K562 (cell line): ENCODE measurements around the gene TNNT2.

Experiments used
- CCAR2 ChIP-seq: fragments of 200-400 bp; formaldehyde crosslinking; IDR thresholded peaks from 2 replicates; pipeline ENCODE4 v1.6.1; 2017; ENCODE audit warnings: mild to moderate bottlenecking, low read depth, low read length
- CSDE1 ChIP-seq, 2 experiments: fragments of 450-650 bp; IDR thresholded peaks; 2 replicates each; pipeline ENCODE4 v1.6.1; 2016; ENCODE audit warnings: mild to moderate bottlenecking in 1 of 2
- EZH2 ChIP-seq: IDR thresholded peaks from 2 replicates; pipeline ENCODE4 v1.6.1; 2012; ENCODE audit warnings: low read depth, mild to moderate bottlenecking, inconsistent platforms, low read length, borderline replicate concordance
- GTF3C2 ChIP-seq: IDR thresholded peaks from 3 replicates; pipeline ENCODE4 v1.6.1; 2011; ENCODE audit warnings: borderline replicate concordance, mild to moderate bottlenecking, moderate library complexity; ENCODE audit not compliant: insufficient read length; ENCODE audit errors: extremely low read depth
- JUN ChIP-seq, 2 experiments: sonication (generic) in 1 of 2; formaldehyde crosslinking in 1 of 2; IDR thresholded peaks; 2 replicates each; pipeline versions ENCODE4 v1.6.1 to v1.8.0; 2012 to 2022; ENCODE audit warnings: borderline replicate concordance in 2 of 2, mild to moderate bottlenecking in 2 of 2, improper control_type of control experiment in 1 of 2, low read depth in 1 of 2, low read length in 1 of 2, missing genetic modification reagents in 1 of 2
- KAT8 ChIP-seq: fragments of 450-650 bp; IDR thresholded peaks from 2 replicates; pipeline ENCODE4 v1.6.1; 2016; ENCODE audit warnings: low read depth, mild to moderate bottlenecking
- TEAD2 ChIP-seq: fragments of 450-650 bp; IDR thresholded peaks from 2 replicates; pipeline ENCODE4 v1.6.1; 2016; ENCODE audit warnings: missing genetic modification characterization, control low read depth, missing compliant biosample characterization
- ZNF253 ChIP-seq: fragments of 250-450 bp; sonication (Bioruptor Pico); conservative IDR thresholded peaks from 2 replicates; pipeline ENCODE4 v1.6.1; 2021; ENCODE audit warnings: mild to moderate bottlenecking
- TF ChIP-seq, protein P1 (sequence below): fragments of 250-450 bp; sonication (Bioruptor Pico); IDR thresholded peaks from 2 replicates; pipeline ENCODE4 v1.5.0; 2021
- TF ChIP-seq, protein P2 (sequence below), 3 experiments: IDR thresholded peaks in 2 of 3; conservative IDR thresholded peaks in 1 of 3; 2 replicates each; pipeline ENCODE4 v1.5.1; 2011 to 2012; ENCODE audit warnings: low read length in 3 of 3, mild to moderate bottlenecking in 3 of 3, control low read depth in 2 of 3, improper control_type of control experiment in 1 of 3, inconsistent platforms in 1 of 3, low read depth in 1 of 3, mixed read lengths in 1 of 3, moderate library complexity in 1 of 3; ENCODE audit not compliant: insufficient read depth in 2 of 3

- TF ChIP-seq, protein P1, sequence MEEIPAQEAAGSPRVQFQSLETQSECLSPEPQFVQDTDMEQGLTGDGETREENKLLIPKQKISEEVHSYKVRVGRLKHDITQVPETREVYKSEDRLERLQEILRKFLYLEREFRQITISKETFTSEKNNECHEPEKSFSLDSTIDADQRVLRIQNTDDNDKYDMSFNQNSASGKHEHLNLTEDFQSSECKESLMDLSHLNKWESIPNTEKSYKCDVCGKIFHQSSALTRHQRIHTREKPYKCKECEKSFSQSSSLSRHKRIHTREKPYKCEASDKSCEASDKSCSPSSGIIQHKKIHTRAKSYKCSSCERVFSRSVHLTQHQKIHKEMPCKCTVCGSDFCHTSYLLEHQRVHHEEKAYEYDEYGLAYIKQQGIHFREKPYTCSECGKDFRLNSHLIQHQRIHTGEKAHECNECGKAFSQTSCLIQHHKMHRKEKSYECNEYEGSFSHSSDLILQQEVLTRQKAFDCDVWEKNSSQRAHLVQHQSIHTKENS (CRISPR knock-in tag) = no peak
- TF ChIP-seq ZNF253 (CRISPR knock-in tag) (no peak), GTF3C2 (no peak), TEAD2 (no peak), CCAR2 (no peak), CSDE1 (IDR thresholded peaks at IDR 0.05) (no peak), JUN (IDR thresholded peaks at IDR 0.05; ENCODE audit: borderline replicate concordance, low read depth, low read length) (no peak), JUN (CRISPR knock-in tag; IDR thresholded peaks at IDR 0.05; ENCODE audit: borderline replicate concordance) (no peak), KAT8 (no peak), EZH2 (no peak)
- TF ChIP-seq, protein P2, sequence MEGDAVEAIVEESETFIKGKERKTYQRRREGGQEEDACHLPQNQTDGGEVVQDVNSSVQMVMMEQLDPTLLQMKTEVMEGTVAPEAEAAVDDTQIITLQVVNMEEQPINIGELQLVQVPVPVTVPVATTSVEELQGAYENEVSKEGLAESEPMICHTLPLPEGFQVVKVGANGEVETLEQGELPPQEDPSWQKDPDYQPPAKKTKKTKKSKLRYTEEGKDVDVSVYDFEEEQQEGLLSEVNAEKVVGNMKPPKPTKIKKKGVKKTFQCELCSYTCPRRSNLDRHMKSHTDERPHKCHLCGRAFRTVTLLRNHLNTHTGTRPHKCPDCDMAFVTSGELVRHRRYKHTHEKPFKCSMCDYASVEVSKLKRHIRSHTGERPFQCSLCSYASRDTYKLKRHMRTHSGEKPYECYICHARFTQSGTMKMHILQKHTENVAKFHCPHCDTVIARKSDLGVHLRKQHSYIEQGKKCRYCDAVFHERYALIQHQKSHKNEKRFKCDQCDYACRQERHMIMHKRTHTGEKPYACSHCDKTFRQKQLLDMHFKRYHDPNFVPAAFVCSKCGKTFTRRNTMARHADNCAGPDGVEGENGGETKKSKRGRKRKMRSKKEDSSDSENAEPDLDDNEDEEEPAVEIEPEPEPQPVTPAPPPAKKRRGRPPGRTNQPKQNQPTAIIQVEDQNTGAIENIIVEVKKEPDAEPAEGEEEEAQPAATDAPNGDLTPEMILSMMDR (IDR thresholded peaks at IDR 0.05 in 2 of 3, conservative IDR thresholded peaks at IDR 0.05 in 1 of 3; ENCODE audit: insufficient read depth in 2 of 3, low read depth in 1 of 3, low read length in 3 of 3) = no peak
Measured at GRCh38 chr1:201358596-201358995, 18.9 kb downstream of the TNNT2 start.
